Transverse colon (tissue), 4 donors: Measurements from ENCODE around the gene ACSS1. TPM values are rescaled to one million over a fixed set of nuclear protein-coding genes. Genes with fewer than 3 reads are reported as not detected.

Source experiments
- DNase-seq: peaks from one replicate; pipeline ENCODE4 v3.0.0-alpha.2; 2019
- H3K27ac ChIP-seq, 4 donors: fragments of 200-600 bp; sonication (generic); 2 replicates each; pipeline ENCODE4 v1.5.1; 2016 to 2018; ENCODE audit warnings: inconsistent platforms in 4 of 4
- H3K27me3 ChIP-seq: fragments of 200-600 bp; sonication (generic); 2 replicates; pipeline ENCODE4 v1.5.1; 2017; ENCODE audit warnings: inconsistent platforms
- H3K36me3 ChIP-seq, 4 donors: fragments of 200-600 bp; sonication (generic); 2 replicates each; pipeline ENCODE4 v1.5.1; 2017 to 2019; ENCODE audit warnings: inconsistent platforms in 4 of 4
- H3K4me1 ChIP-seq, 4 donors: fragments of 200-600 bp; sonication (generic); 2 replicates each; pipeline ENCODE4 v1.5.1; 2017 to 2020; ENCODE audit warnings: inconsistent platforms in 4 of 4
- H3K4me3 ChIP-seq, 4 donors: fragments of 200-600 bp; sonication (generic); 1 replicate in 1 of 4; 2 replicates in 3 of 4; pipeline versions ENCODE4 v1.5.1 to v1.6.1; 2017 to 2019; ENCODE audit warnings: inconsistent platforms in 4 of 4
- H3K9me3 ChIP-seq, 2 donors: fragments of 200-600 bp; sonication (generic); 2 replicates each; pipeline ENCODE4 v1.5.1; 2017 to 2019; ENCODE audit warnings: inconsistent platforms in 2 of 2
- EP300 ChIP-seq: sonication (generic); formaldehyde crosslinking; IDR thresholded peaks from one replicate; pipeline ENCODE4 v1.6.1; 2017; ENCODE audit warnings: antibody characterized with exemption, low read depth
- POLR2A ChIP-seq: fragments of 450-650 bp; IDR thresholded peaks from one replicate; pipeline ENCODE4 v1.6.1; 2016; ENCODE audit warnings: antibody characterized with exemption, mild to moderate bottlenecking, moderate library complexity
- POLR2AphosphoS5 ChIP-seq, 3 donors: sonication (generic); formaldehyde crosslinking; IDR thresholded peaks; one replicate each; pipeline ENCODE4 v1.6.1; 2016; ENCODE audit warnings: antibody characterized with exemption in 3 of 3
- WGBS, 2 donors: methylation state at CpG; one replicate each; pipeline ENCODE4 v1.1.5; 2018; ENCODE audit warnings: low coverage in 1 of 2; 5-methylcytosine and 5-hydroxymethylcytosine counted together
- in situ Hi-C, 4 donors: fragments of 200-750 bp; cut with MboI; loops; one replicate each; pipeline versions ENCODE4 v1.15.0 to v1.15.1; 2017; ENCODE audit warnings: low sequenced_read_pairs in 3 of 4, low pct_ligation_motif_present in 1 of 4, low pct_unique_long_range_greater_than_20kb in 1 of 4
- intact Hi-C: fragments of 100-400 bp; cut with DNase I; formaldehyde crosslinking; loops from one replicate; pipeline ENCODE4 v1.15.1; 2023; ENCODE audit warnings: low total_unique reads
- total RNA-seq, 4 donors: library from RNA; depleted of rRNA; stranded (reverse); fragments of >200 nt; gene quantifications; one replicate each; pipeline ENCODE4 v1.1.0, GENCODE V29; 2016
- TF ChIP-seq, protein P1 (sequence below), 5 experiments: fragments of 200-600 bp in 3 of 5; fragments of 450-650 bp in 2 of 5; sonication (generic) in 3 of 5; IDR thresholded peaks; 1 replicate in 2 of 5; 2 replicates in 3 of 5; pipeline ENCODE4 v1.5.1; 2016 to 2017; ENCODE audit warnings: antibody characterized with exemption in 5 of 5, inconsistent platforms in 3 of 5, mild to moderate bottlenecking in 2 of 5, moderate library complexity in 1 of 5

ACSS1 gene
- total RNA-seq, 4 donors from 2014 or later: 30.3 to 64.7 (median 51.6) TPM

DNA sequence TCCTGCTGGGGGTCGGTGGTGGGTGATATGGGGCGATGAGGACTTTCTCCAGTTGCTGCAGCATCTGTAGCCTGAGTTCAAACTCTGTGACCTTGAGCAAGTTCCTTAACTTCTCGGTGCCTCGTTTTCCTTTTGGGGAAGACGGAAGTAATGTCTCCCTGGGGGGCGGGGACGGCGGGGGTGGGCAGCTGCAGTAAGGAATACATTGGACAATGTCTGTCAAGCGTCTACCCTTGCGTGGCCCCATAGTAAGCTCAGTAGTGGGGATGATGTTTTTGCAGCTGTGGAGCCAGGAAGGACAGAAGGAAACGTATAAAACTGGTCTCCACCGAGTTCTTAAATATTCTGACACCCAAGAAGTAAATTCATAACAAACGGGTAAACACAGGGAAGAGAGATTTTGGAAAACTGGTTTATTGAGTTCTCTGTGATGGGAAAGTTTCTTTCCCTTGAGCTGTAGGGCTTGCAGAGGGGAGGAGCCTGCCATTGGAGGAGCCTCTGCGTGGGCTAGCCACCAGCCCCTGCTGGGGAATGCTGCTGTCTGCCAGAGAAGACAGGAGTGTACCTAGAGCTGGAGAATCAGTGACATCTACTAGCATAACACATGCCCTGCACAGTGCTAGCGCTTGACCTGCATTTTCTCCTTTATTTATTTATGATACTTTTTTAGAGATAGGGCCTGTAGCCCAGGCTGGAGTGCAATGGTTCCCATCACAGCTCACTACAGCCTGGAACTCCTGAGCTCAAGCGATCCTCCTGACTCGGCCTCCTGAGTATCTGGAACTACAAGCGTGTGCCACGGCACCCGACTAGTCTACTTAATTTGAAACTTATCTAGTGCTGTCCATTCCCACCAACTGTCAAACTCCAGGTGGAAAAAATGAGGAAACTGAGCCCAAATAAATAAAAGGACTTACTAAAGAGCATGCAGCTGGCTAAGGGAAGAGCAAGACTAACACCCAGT, 1.2 kb upstream of the ACSS1 start:
- in situ Hi-C loops: loop anchor here in 1 of 4 donors (25.0 kb wide), 1 partner anchor 328 kb away; the partner anchor contains the start of gene ABHD12
- WGBS, 2 donors: 47 to 64% methylated on average over 9 to 20 of the region's 20 CpGs
- TF ChIP-seq, protein P1, sequence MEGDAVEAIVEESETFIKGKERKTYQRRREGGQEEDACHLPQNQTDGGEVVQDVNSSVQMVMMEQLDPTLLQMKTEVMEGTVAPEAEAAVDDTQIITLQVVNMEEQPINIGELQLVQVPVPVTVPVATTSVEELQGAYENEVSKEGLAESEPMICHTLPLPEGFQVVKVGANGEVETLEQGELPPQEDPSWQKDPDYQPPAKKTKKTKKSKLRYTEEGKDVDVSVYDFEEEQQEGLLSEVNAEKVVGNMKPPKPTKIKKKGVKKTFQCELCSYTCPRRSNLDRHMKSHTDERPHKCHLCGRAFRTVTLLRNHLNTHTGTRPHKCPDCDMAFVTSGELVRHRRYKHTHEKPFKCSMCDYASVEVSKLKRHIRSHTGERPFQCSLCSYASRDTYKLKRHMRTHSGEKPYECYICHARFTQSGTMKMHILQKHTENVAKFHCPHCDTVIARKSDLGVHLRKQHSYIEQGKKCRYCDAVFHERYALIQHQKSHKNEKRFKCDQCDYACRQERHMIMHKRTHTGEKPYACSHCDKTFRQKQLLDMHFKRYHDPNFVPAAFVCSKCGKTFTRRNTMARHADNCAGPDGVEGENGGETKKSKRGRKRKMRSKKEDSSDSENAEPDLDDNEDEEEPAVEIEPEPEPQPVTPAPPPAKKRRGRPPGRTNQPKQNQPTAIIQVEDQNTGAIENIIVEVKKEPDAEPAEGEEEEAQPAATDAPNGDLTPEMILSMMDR (IDR thresholded peaks at IDR 0.05): no peak
- TF ChIP-seq EP300 (no peak), POLR2A (no peak), POLR2AphosphoS5 (IDR thresholded peaks at IDR 0.05) (no peak)

DNA sequence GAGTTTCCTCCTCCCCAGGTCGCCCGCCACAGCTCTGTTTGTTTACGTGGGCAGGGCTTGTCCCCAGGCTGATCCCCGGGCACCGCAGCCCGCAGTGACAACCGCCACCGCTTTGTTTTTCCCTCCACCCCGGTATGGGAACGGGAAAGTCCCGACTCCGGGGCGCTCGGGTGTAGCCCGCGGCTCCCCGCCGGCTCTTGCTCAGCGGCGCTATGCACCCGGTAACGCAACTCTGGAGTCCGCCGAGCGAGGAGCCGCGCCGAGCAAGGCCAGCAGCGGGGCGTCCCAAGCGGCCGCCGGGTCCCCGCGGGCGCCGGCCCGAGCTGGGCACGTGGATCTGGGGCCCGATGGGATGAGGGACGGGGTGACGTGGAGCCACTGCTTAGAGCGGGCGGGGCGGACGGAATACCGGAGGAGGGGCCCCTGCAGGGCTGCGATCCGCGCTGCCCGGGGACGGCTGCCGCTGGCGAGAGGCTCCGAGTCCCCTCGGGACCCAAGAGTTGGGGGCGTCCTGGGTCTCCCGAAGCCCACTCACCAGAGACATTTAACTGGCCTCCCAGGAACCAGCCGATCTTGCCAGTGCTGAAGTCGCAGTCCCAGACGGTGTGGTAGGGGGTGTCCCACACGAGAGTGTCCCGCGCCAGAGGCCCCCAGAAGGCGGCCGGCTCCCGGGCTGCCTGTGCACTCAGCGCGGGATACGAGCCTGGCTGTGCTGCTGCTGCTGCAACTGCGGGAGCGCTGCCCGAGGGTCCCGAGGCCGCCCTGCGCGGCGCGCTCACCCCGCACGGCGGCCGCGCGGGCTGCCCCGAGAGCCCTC, 497 bp downstream of the ACSS1 start:
- in situ Hi-C loops (loop anchor here in 1 of 4 donors (25.0 kb wide), 1 partner anchor 330 kb away; the partner anchor contains the start of gene ABHD12), intact Hi-C loops (loop anchor here (10.0 kb wide), 1 partner anchor 207 kb away; no protein-coding TSS in a partner anchor)
- H3K27ac ChIP-seq: peak overlapping the region; percentile 92 to 98 (median 96)
- peak overlapping the region; percentile 39 to 85 (median 80) for H3K4me3 ChIP-seq
- H3K27me3 ChIP-seq: no peaks in the 10 kb centered on the region
- peak; percentile 85 for DNase-seq
- H3K9me3 ChIP-seq: no peaks in the 10 kb centered on the region
- WGBS, 2 donors: 0% methylated on average over 86 of the region's 86 CpGs; no CpG with 5 or more reads in 1 of the 2 donors
- TF ChIP-seq, protein P1 (IDR thresholded peaks at IDR 0.05): peak in 4 of 5 experiments; percentile 2 to 48 (median 12)
- TF ChIP-seq EP300: no peak
- peak; percentile 82 for TF ChIP-seq POLR2A
- peak; percentile 46 to 73 (median 71) for TF ChIP-seq POLR2AphosphoS5 (IDR thresholded peaks at IDR 0.05)
- H3K36me3 ChIP-seq: no peaks in the 10 kb centered on the region
- H3K4me1 ChIP-seq: peaks cover 23 to 61% (median 48%) of the 10 kb centered on the region in 4 donors

More for the DNA sequence above, 1.2 kb upstream of the ACSS1 start:
- intact Hi-C loops: loop anchor here (10.0 kb wide), 1 partner anchor 206 kb away; no protein-coding TSS in a partner anchor
- Histone ChIP-seq H3K4me1 (peaks cover 15 to 44% (median 34%) of the 10 kb centered on the region in 4 donors), H3K36me3 (no peaks in the 10 kb centered on the region), H3K27ac (peak overlapping the region; percentile 92 to 98 (median 96)), H3K9me3 (no peaks in the 10 kb centered on the region), H3K4me3 (peak overlapping the region; percentile 39 to 85 (median 80)), H3K27me3 (no peaks in the 10 kb centered on the region)
- DNase-seq: peak; percentile 39

DNA sequence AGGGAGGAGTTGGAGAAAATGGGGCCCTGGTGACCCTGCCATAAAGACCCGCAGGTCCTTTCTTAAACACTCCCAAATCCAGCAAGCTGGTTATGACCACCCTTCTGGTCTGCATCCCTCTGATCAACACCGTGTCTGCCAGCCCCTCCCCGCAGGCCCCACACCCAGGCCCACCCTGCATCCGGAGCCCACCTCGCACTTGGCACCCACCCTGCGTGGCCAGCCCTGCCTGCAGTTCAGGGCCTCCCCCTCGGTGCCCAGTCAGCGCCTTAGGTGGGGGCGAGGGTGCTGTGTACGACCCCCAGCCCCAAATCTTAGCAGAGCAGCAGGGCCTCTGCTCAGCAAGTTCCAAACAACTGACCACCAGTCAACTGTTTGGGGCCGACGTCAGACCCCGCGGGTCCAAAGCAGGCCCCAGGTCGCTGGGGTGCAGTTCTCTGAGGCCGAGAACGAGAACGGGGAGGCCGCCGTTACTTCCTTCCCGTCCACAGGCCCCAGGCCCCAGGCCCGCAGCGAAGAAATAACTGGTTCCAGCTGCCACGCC, 1.2 kb downstream of the ACSS1 start:
- Histone ChIP-seq H3K27ac (peak overlapping the region; percentile 92 to 98 (median 96)), H3K9me3 (no peaks in the 10 kb centered on the region), H3K27me3 (no peaks in the 10 kb centered on the region), H3K4me1 (peaks cover 30 to 68% (median 51%) of the 10 kb centered on the region in 4 donors), H3K4me3 (peak overlapping the region; percentile 39 to 85 (median 80)), H3K36me3 (no peaks in the 10 kb centered on the region)
- 6% methylated on average over 24 of the region's 24 CpGs; no CpG with 5 or more reads in 1 of the 2 donors for WGBS, 2 donors
- in situ Hi-C loops: loop anchor here in 1 of 4 donors (25.0 kb wide), 1 partner anchor 331 kb away; the partner anchor contains the start of gene ABHD12
- TF ChIP-seq POLR2A: no peak
- TF ChIP-seq POLR2AphosphoS5 (IDR thresholded peaks at IDR 0.05): no peak
- TF ChIP-seq, protein P1 (IDR thresholded peaks at IDR 0.05): no peak
- TF ChIP-seq EP300: no peak
- intact Hi-C loops: loop anchor here (10.0 kb wide), 1 partner anchor 208 kb away; no protein-coding TSS in a partner anchor
- DNase-seq: no peak
